HCT116 (cell line): ENCODE results near the gene IL1RAPL1. TPM values are rescaled to one million over a fixed set of nuclear protein-coding genes. Genes with fewer than 3 reads are reported as not detected.

Source experiments
- ATAC-seq: fragments of 200-7000 bp; cut with Tn5 transposase; 2 replicates; pipeline ENCODE4 v1.9.1; 2020; ENCODE audit warnings: mild to moderate bottlenecking, moderate library complexity
- BruUV-seq: library from RNA; stranded (reverse); fragments of 400-500 nt; replicated peaks from 2 replicates; lab custom pipeline; 2021; lab: Mats Ljungman, UMichigan
- CTCF ChIA-PET: fragments of 300-600 bp; sonication (Branson Sonifier 250); formaldehyde crosslinking; loops from one replicate; lab custom pipeline; 2021; ENCODE audit warnings: antibody characterized with exemption; lab: Charles Lee
- POLR2A ChIA-PET: fragments of 300-600, 350-600 bp; sonication (Branson Sonifier 250); formaldehyde crosslinking; loops from one replicate; lab custom pipeline; 2021; ENCODE audit warnings: antibody characterized with exemption; lab: Charles Lee
- RAD21 ChIA-PET, 2 experiments: fragments of 300-600 bp; sonication (Branson Sonifier 250); formaldehyde crosslinking; loops; one replicate each; lab custom pipeline; 2023; ENCODE audit warnings: low total read pairs in 2 of 2; ENCODE audit not compliant: uncharacterized antibody in 2 of 2, unreplicated experiment in 2 of 2, low non-redundant PET in 1 of 2; lab: Charles Lee
- DNase-seq: peaks from one replicate; pipeline ENCODE4 v3.0.0-alpha.2; 2010; ENCODE audit warnings: low read depth, low spot score
- H2AFZ ChIP-seq: fragments of 200-600 bp; shearing (Covaris generic), sonication (generic); 2 replicates; pipeline ENCODE4 v1.6.1; 2017; ENCODE audit warnings: low read depth, mixed run types, mixed read lengths, antibody characterized with exemption, low read length; ENCODE audit not compliant: poor library complexity, severe bottlenecking
- H3K27ac ChIP-seq: 2 replicates; pipeline ENCODE4 v1.5.1; 2012; ENCODE audit warnings: low read depth, low read length
- H3K27me3 ChIP-seq: fragments of 200-600 bp; sonication (generic); 2 replicates; pipeline ENCODE4 v1.6.1; 2016; ENCODE audit warnings: mixed run types, low read length, mixed read lengths; ENCODE audit not compliant: insufficient read depth
- H3K36me3 ChIP-seq, 2 experiments: fragments of 200-500 bp in 1 of 2; fragments of 200-600 bp in 1 of 2; sonication (Bioruptor generic) in 1 of 2; sonication (generic) in 1 of 2; 2 replicates each; pipeline versions ENCODE4 v1.5.1 to v1.6.1; 2014 to 2016; ENCODE audit warnings: low read length in 2 of 2, inconsistent platforms in 1 of 2, mixed read lengths in 1 of 2, mixed run types in 1 of 2; ENCODE audit not compliant: insufficient read depth in 2 of 2, control insufficient read depth in 1 of 2
- H3K4me1 ChIP-seq, 2 experiments: fragments of 200-600 bp in 1 of 2; sonication (generic) in 1 of 2; 2 replicates each; pipeline versions ENCODE4 v1.5.1 to v1.6.1; 2012 to 2017; ENCODE audit warnings: low read length in 2 of 2, inconsistent platforms in 1 of 2, mild to moderate bottlenecking in 1 of 2, mixed read lengths in 1 of 2, mixed run types in 1 of 2, moderate library complexity in 1 of 2; ENCODE audit not compliant: insufficient read depth in 2 of 2, control insufficient read depth in 1 of 2
- H3K4me2 ChIP-seq: fragments of 200-600 bp; sonication (generic); 2 replicates; pipeline ENCODE4 v1.6.1; 2017; ENCODE audit warnings: mixed run types, low read length, mixed read lengths
- H3K4me3 ChIP-seq, 2 experiments: fragments of 200-600 bp in 1 of 2; sonication (generic) in 1 of 2; replicated peaks in 1 of 2; 2 replicates each; pipeline ENCODE4 v1.5.1; 2011 to 2016; ENCODE audit warnings: low read length in 2 of 2, control low read depth in 1 of 2, low read depth in 1 of 2, mild to moderate bottlenecking in 1 of 2, mixed read lengths in 1 of 2, mixed run types in 1 of 2
- H3K79me2 ChIP-seq: fragments of 200-600 bp; sonication (generic); 2 replicates; pipeline ENCODE4 v1.6.1; 2017; ENCODE audit warnings: mild to moderate bottlenecking, mixed run types, low read length, moderate library complexity, mixed read lengths; ENCODE audit not compliant: insufficient read depth
- H3K9ac ChIP-seq: fragments of 200-600 bp; sonication (generic); 2 replicates; pipeline ENCODE4 v1.6.1; 2016; ENCODE audit warnings: low read length, mixed read lengths
- H3K9me2 ChIP-seq: fragments of 200-600 bp; sonication (generic), shearing (Covaris generic); 2 replicates; pipeline ENCODE4 v1.6.1; 2017; ENCODE audit warnings: mixed run types, mild to moderate bottlenecking, moderate library complexity; ENCODE audit not compliant: insufficient read depth
- H3K9me3 ChIP-seq, 2 experiments: fragments of 200-500 bp in 1 of 2; fragments of 200-600 bp in 1 of 2; sonication (Bioruptor generic) in 1 of 2; sonication (generic) in 1 of 2; 2 replicates each; pipeline ENCODE4 v1.6.1; 2014 to 2017; ENCODE audit warnings: low read length in 2 of 2, mixed read lengths in 2 of 2, inconsistent platforms in 1 of 2, low read depth in 1 of 2, mild to moderate bottlenecking in 1 of 2, mixed run types in 1 of 2, moderate library complexity in 1 of 2; ENCODE audit not compliant: control insufficient read depth in 1 of 2, insufficient read depth in 1 of 2
- H4K20me1 ChIP-seq: fragments of 200-600 bp; sonication (generic), shearing (Covaris generic); 2 replicates; pipeline ENCODE4 v1.6.1; 2017; ENCODE audit warnings: mixed run types, mild to moderate bottlenecking, moderate library complexity; ENCODE audit not compliant: insufficient read depth
- CBX3 ChIP-seq: IDR thresholded peaks from 2 replicates; pipeline ENCODE4 v1.6.1; 2012; ENCODE audit warnings: low read depth
- CEBPB ChIP-seq: IDR thresholded peaks from 2 replicates; pipeline ENCODE4 v1.6.1; 2012; ENCODE audit warnings: low read depth
- ELF1 ChIP-seq: IDR thresholded peaks from 2 replicates; pipeline ENCODE4 v1.6.1; 2012; ENCODE audit warnings: low read depth, borderline replicate concordance
- EZH2phosphoT487 ChIP-seq: fragments of 200-600 bp; IDR thresholded peaks from 2 replicates; pipeline ENCODE4 v1.6.1; 2018; ENCODE audit warnings: antibody characterized with exemption, borderline replicate concordance
- FOSL1 ChIP-seq: IDR thresholded peaks from 2 replicates; pipeline ENCODE4 v1.6.1; 2012; ENCODE audit warnings: low read depth
- JUND ChIP-seq: IDR thresholded peaks from 2 replicates; pipeline ENCODE4 v1.6.1; 2012
- POLR2A ChIP-seq: IDR thresholded peaks from 2 replicates; pipeline ENCODE4 v1.7.0; 2011; ENCODE audit warnings: borderline replicate concordance; ENCODE audit not compliant: insufficient read depth, insufficient read length; ENCODE audit errors: extremely low read depth
- POLR2AphosphoS5 ChIP-seq: IDR thresholded peaks from 2 replicates; pipeline ENCODE4 v1.6.1; 2011; ENCODE audit warnings: mild to moderate bottlenecking, low read depth, low read length, moderate library complexity
- SIN3A ChIP-seq: IDR thresholded peaks from 2 replicates; pipeline ENCODE4 v1.6.1; 2012; ENCODE audit warnings: low read depth
- SP1 ChIP-seq: IDR thresholded peaks from 2 replicates; pipeline ENCODE4 v1.6.1; 2012; ENCODE audit warnings: low read depth
- SRF ChIP-seq: IDR thresholded peaks from 2 replicates; pipeline ENCODE4 v1.6.1; 2012; ENCODE audit warnings: low read depth
- TCF7L2 ChIP-seq: IDR thresholded peaks from 2 replicates; pipeline ENCODE4 v1.7.0; 2011; ENCODE audit warnings: borderline replicate concordance, inconsistent platforms; ENCODE audit not compliant: insufficient read depth, insufficient read length; ENCODE audit errors: extremely low read depth
- YY1 ChIP-seq: IDR thresholded peaks from 2 replicates; pipeline ENCODE4 v1.6.1; 2011; ENCODE audit warnings: low read length, low read depth, moderate library complexity, mild to moderate bottlenecking; ENCODE audit not compliant: insufficient replicate concordance; ENCODE audit errors: extremely low read depth
- ZFX ChIP-seq: fragments of 450-650 bp; IDR thresholded peaks from 2 replicates; pipeline ENCODE4 v1.6.1; 2017
- ZNF274 ChIP-seq: fragments of 200-500 bp; sonication (Bioruptor generic); IDR thresholded peaks from 2 replicates; pipeline ENCODE4 v1.6.1; 2014; ENCODE audit warnings: mild to moderate bottlenecking, low read depth, low read length, inconsistent platforms
- intact Hi-C: fragments of 100-400 bp; cut with micrococcal nuclease; formaldehyde crosslinking; loops from 2 replicates; pipeline ENCODE4 v1.10.0; 2022
- total RNA-seq: library from RNA; stranded (reverse); gene quantifications from one replicate; pipeline ENCODE4 v1.2.1, GENCODE V29; 2021; ENCODE audit not compliant: unreplicated experiment
- TF ChIP-seq, protein P1 (sequence below), 3 experiments: fragments of 200-600 bp in 1 of 3; sonication (generic) in 1 of 3; IDR thresholded peaks in 2 of 3; conservative IDR thresholded peaks in 1 of 3; 2 replicates each; pipeline ENCODE4 v1.5.1; 2012 to 2017; ENCODE audit warnings: low read depth in 2 of 3, low read length in 2 of 3, antibody characterized with exemption in 1 of 3, borderline replicate concordance in 1 of 3, control low read depth in 1 of 3, mild to moderate bottlenecking in 1 of 3, mixed read lengths in 1 of 3, mixed run types in 1 of 3, moderate library complexity in 1 of 3; ENCODE audit not compliant: insufficient read depth in 1 of 3
- TF ChIP-seq, protein P2 (sequence below): IDR thresholded peaks from 2 replicates; pipeline ENCODE4 v1.6.1; 2012
- TF ChIP-seq, protein P3 (sequence below): IDR thresholded peaks from 2 replicates; pipeline ENCODE4 v1.6.1; 2011; ENCODE audit warnings: mild to moderate bottlenecking, low read length, moderate library complexity; ENCODE audit not compliant: insufficient replicate concordance; ENCODE audit errors: extremely low read depth
- TF ChIP-seq, protein P4 (sequence below): IDR thresholded peaks from 2 replicates; pipeline ENCODE4 v1.6.1; 2012; ENCODE audit warnings: low read depth

The IL1RAPL1 gene
- total RNA-seq, 1 experiment from 2014 or later, result 2.8 TPM

DNA sequence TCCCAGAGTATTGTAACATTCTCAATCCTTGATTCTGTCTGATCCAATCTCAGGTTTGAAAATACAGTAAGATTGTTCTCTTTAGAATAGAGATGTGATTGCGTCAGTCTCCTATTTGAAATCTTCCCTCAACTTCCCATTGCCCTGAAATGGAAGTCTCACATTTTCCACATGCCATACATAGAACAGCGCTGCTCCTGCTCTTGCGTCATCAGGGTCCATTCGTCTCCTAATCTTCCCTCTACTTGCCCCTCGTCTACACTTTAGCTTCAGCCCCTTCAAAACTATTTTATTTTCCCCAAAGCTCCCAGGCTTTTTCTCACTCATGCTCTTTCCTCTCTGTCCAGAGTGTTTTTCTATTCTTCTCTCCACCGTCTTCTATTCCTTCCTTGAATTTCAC, 1326.4 kb downstream of the IL1RAPL1 start:
- DNase-seq (no peak), ATAC-seq (no peak)
- Histone ChIP-seq H3K9ac (no peak overlapping the region), H3K9me3 (no peaks in the 10 kb centered on the region), H2AFZ (no peak overlapping the region), H3K27me3 (no peaks in the 10 kb centered on the region), H3K4me2 (no peak overlapping the region), H3K4me3 (no peak overlapping the region), H3K36me3 (no peaks in the 10 kb centered on the region), H3K27ac (no peak overlapping the region), H3K4me1 (no peaks in the 10 kb centered on the region), H4K20me1 (no peaks in the 10 kb centered on the region), H3K79me2 (no peaks in the 10 kb centered on the region), H3K9me2 (no peaks in the 10 kb centered on the region)
- TF ChIP-seq YY1 (no peak), TCF7L2 (no peak), FOSL1 (no peak), EZH2phosphoT487 (no peak), CBX3 (no peak), JUND (no peak), POLR2A (no peak), ELF1 (no peak), SP1 (no peak), ZNF274 (no peak), CEBPB (no peak), POLR2AphosphoS5 (no peak), SRF (no peak), SIN3A (no peak), ZFX (no peak)
- TF ChIP-seq, protein P1, sequence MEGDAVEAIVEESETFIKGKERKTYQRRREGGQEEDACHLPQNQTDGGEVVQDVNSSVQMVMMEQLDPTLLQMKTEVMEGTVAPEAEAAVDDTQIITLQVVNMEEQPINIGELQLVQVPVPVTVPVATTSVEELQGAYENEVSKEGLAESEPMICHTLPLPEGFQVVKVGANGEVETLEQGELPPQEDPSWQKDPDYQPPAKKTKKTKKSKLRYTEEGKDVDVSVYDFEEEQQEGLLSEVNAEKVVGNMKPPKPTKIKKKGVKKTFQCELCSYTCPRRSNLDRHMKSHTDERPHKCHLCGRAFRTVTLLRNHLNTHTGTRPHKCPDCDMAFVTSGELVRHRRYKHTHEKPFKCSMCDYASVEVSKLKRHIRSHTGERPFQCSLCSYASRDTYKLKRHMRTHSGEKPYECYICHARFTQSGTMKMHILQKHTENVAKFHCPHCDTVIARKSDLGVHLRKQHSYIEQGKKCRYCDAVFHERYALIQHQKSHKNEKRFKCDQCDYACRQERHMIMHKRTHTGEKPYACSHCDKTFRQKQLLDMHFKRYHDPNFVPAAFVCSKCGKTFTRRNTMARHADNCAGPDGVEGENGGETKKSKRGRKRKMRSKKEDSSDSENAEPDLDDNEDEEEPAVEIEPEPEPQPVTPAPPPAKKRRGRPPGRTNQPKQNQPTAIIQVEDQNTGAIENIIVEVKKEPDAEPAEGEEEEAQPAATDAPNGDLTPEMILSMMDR (IDR thresholded peaks at IDR 0.05 in 2 of 3, conservative IDR thresholded peaks at IDR 0.05 in 1 of 3; ENCODE audit: borderline replicate concordance in 1 of 3, insufficient read depth in 1 of 3, low read depth in 2 of 3, low read length in 2 of 3), result no peak
- TF ChIP-seq, protein P2, sequence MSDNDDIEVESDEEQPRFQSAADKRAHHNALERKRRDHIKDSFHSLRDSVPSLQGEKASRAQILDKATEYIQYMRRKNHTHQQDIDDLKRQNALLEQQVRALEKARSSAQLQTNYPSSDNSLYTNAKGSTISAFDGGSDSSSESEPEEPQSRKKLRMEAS, result no peak
- TF ChIP-seq, protein P3, sequence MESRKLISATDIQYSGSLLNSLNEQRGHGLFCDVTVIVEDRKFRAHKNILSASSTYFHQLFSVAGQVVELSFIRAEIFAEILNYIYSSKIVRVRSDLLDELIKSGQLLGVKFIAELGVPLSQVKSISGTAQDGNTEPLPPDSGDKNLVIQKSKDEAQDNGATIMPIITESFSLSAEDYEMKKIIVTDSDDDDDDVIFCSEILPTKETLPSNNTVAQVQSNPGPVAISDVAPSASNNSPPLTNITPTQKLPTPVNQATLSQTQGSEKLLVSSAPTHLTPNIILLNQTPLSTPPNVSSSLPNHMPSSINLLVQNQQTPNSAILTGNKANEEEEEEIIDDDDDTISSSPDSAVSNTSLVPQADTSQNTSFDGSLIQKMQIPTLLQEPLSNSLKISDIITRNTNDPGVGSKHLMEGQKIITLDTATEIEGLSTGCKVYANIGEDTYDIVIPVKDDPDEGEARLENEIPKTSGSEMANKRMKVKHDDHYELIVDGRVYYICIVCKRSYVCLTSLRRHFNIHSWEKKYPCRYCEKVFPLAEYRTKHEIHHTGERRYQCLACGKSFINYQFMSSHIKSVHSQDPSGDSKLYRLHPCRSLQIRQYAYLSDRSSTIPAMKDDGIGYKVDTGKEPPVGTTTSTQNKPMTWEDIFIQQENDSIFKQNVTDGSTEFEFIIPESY, result no peak
- TF ChIP-seq, protein P4, sequence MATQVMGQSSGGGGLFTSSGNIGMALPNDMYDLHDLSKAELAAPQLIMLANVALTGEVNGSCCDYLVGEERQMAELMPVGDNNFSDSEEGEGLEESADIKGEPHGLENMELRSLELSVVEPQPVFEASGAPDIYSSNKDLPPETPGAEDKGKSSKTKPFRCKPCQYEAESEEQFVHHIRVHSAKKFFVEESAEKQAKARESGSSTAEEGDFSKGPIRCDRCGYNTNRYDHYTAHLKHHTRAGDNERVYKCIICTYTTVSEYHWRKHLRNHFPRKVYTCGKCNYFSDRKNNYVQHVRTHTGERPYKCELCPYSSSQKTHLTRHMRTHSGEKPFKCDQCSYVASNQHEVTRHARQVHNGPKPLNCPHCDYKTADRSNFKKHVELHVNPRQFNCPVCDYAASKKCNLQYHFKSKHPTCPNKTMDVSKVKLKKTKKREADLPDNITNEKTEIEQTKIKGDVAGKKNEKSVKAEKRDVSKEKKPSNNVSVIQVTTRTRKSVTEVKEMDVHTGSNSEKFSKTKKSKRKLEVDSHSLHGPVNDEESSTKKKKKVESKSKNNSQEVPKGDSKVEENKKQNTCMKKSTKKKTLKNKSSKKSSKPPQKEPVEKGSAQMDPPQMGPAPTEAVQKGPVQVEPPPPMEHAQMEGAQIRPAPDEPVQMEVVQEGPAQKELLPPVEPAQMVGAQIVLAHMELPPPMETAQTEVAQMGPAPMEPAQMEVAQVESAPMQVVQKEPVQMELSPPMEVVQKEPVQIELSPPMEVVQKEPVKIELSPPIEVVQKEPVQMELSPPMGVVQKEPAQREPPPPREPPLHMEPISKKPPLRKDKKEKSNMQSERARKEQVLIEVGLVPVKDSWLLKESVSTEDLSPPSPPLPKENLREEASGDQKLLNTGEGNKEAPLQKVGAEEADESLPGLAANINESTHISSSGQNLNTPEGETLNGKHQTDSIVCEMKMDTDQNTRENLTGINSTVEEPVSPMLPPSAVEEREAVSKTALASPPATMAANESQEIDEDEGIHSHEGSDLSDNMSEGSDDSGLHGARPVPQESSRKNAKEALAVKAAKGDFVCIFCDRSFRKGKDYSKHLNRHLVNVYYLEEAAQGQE, result no peak
- ChIA-PET CTCF (no interaction called here), RAD21 (no interaction called here), POLR2A (no interaction called here)
- intact Hi-C loops, result no loop called here
- no TSS peak for BruUV-seq
